ENCODE data around the gene NRG2. TPM values are rescaled to one million over a fixed set of nuclear protein-coding genes. Genes with fewer than 3 reads are reported as not detected.

NRG2 gene
- total and polyA plus RNA-seq, 2 experiments from 2014 or later = 0.05 TPM; not detected in 1

GRCh38 chr5:139903450-139903794, 139.7 kb downstream of the NRG2 start:
- in situ Hi-C loops (cut with MboI) = no loop called here
- no peaks in the 10 kb centered on the region for H3F3A ChIP-seq (ENCODE audit: insufficient read depth)
- no peak for DNase-seq
- H3K79me2 ChIP-seq (ENCODE audit: insufficient read depth) = no peaks in the 10 kb centered on the region
- TF ChIP-seq EZH2phosphoT487 (IDR thresholded peaks at IDR 0.05; ENCODE audit: insufficient read depth, low read depth) (no peak), EZH2 (IDR thresholded peaks at IDR 0.05; ENCODE audit: insufficient read depth, poor library complexity, severe bottlenecking) (no peak)
- H3K9me2 ChIP-seq (ENCODE audit: insufficient read depth) = no peaks in the 10 kb centered on the region
- WGBS, 2 experiments (ENCODE audit: low coverage in 1 of 2, low lambda C conversion rate in 2 of 2, missing lambda C conversion rate in 2 of 2) = 35 to 38% methylated on average over 13 to 14 of the region's 14 CpGs
- no peak overlapping the region for H3K27ac ChIP-seq
- no peaks in the 10 kb centered on the region for H3K4me1 ChIP-seq (ENCODE audit: insufficient read depth)
- H3K4me3 ChIP-seq = peak overlapping the region; percentile 45; the same call in 1 of the 2 replicates
- no peak overlapping the region for H3K9ac ChIP-seq
- H2AFZ ChIP-seq = no peak overlapping the region
- no peaks in the 10 kb centered on the region for H3K9me3 ChIP-seq (ENCODE audit: low read depth)
- no peaks in the 10 kb centered on the region for H3K36me3 ChIP-seq (ENCODE audit: low read depth)
- H4K20me1 ChIP-seq (ENCODE audit: insufficient read depth) = no peaks in the 10 kb centered on the region
- peaks cover 80% of the 10 kb centered on the region for H3K27me3 ChIP-seq (replicated peaks; ENCODE audit: insufficient read depth)
- no peak overlapping the region for H3K4me2 ChIP-seq (ENCODE audit: unreplicated experiment)

- in situ Hi-C loops (cut with MboI) = no loop called here
- Histone ChIP-seq H3K36me3 (ENCODE audit: low read depth) (no peaks in the 10 kb centered on the region), H3K4me1 (ENCODE audit: insufficient read depth) (no peaks in the 10 kb centered on the region), H3K9me2 (ENCODE audit: insufficient read depth) (no peaks in the 10 kb centered on the region), H4K20me1 (ENCODE audit: insufficient read depth) (no peaks in the 10 kb centered on the region), H3K4me2 (ENCODE audit: unreplicated experiment) (no peak overlapping the region), H3K27me3 (replicated peaks; ENCODE audit: insufficient read depth) (peaks cover 71% of the 10 kb centered on the region), H3K9ac (no peak overlapping the region), H3K9me3 (ENCODE audit: low read depth) (no peaks in the 10 kb centered on the region), H3K79me2 (ENCODE audit: insufficient read depth) (no peaks in the 10 kb centered on the region), H2AFZ (no peak overlapping the region), H3K27ac (no peak overlapping the region), H3K4me3 (no peak overlapping the region), H3F3A (ENCODE audit: insufficient read depth) (no peaks in the 10 kb centered on the region)
- no peak for DNase-seq
- TF ChIP-seq EZH2phosphoT487 (IDR thresholded peaks at IDR 0.05; ENCODE audit: insufficient read depth, low read depth) = no peak
- TF ChIP-seq EZH2 (IDR thresholded peaks at IDR 0.05; ENCODE audit: insufficient read depth, poor library complexity, severe bottlenecking) = no peak
- WGBS, 2 experiments (ENCODE audit: low coverage in 1 of 2, low lambda C conversion rate in 2 of 2, missing lambda C conversion rate in 2 of 2) = 61 to 78% methylated on average over 2 to 3 of the region's 3 CpGs
These were observed 141.1 kb downstream of the NRG2 start for GRCh38 chr5:139901986-139902385.

GRCh38 chr5:139901251-139901575, 141.9 kb downstream of the NRG2 start:
- no peak overlapping the region for H3K4me2 ChIP-seq (ENCODE audit: unreplicated experiment)
- no peak overlapping the region for H2AFZ ChIP-seq
- no peak for TF ChIP-seq EZH2 (IDR thresholded peaks at IDR 0.05; ENCODE audit: insufficient read depth, poor library complexity, severe bottlenecking)
- H3K9ac ChIP-seq = no peak overlapping the region
- H3K9me2 ChIP-seq (ENCODE audit: insufficient read depth) = no peaks in the 10 kb centered on the region
- H3K27ac ChIP-seq = no peak overlapping the region
- in situ Hi-C loops (cut with MboI) = no loop called here
- H3K4me1 ChIP-seq (ENCODE audit: insufficient read depth) = no peaks in the 10 kb centered on the region
- WGBS, 2 experiments (ENCODE audit: low coverage in 1 of 2, low lambda C conversion rate in 2 of 2, missing lambda C conversion rate in 2 of 2) = 49 to 56% methylated on average over 2 of the region's 2 CpGs
- no peak for DNase-seq
- no peaks in the 10 kb centered on the region for H3F3A ChIP-seq (ENCODE audit: insufficient read depth)
- no peaks in the 10 kb centered on the region for H3K9me3 ChIP-seq (ENCODE audit: low read depth)
- H3K36me3 ChIP-seq (ENCODE audit: low read depth) = no peaks in the 10 kb centered on the region
- no peaks in the 10 kb centered on the region for H4K20me1 ChIP-seq (ENCODE audit: insufficient read depth)
- H3K4me3 ChIP-seq = no peak overlapping the region
- peaks cover 64% of the 10 kb centered on the region for H3K27me3 ChIP-seq (replicated peaks; ENCODE audit: insufficient read depth)
- H3K79me2 ChIP-seq (ENCODE audit: insufficient read depth) = no peaks in the 10 kb centered on the region

GRCh38 chr5:139900546-139901250, 142.4 kb downstream of the NRG2 start:
- Histone ChIP-seq H3K9me2 (ENCODE audit: insufficient read depth) (no peaks in the 10 kb centered on the region), H3K27me3 (replicated peaks; ENCODE audit: insufficient read depth) (peaks cover 58% of the 10 kb centered on the region), H3K9me3 (ENCODE audit: low read depth) (no peaks in the 10 kb centered on the region), H4K20me1 (ENCODE audit: insufficient read depth) (no peaks in the 10 kb centered on the region), H3K9ac (no peak overlapping the region), H3F3A (ENCODE audit: insufficient read depth) (no peaks in the 10 kb centered on the region), H3K27ac (no peak overlapping the region), H3K4me1 (ENCODE audit: insufficient read depth) (no peaks in the 10 kb centered on the region), H3K4me3 (no peak overlapping the region), H3K4me2 (ENCODE audit: unreplicated experiment) (no peak overlapping the region), H3K79me2 (ENCODE audit: insufficient read depth) (no peaks in the 10 kb centered on the region), H2AFZ (no peak overlapping the region), H3K36me3 (ENCODE audit: low read depth) (no peaks in the 10 kb centered on the region)
- 49 to 50% methylated on average over 3 of the region's 3 CpGs for WGBS, 2 experiments (ENCODE audit: low coverage in 1 of 2, low lambda C conversion rate in 2 of 2, missing lambda C conversion rate in 2 of 2)
- in situ Hi-C loops (cut with MboI) = no loop called here
- TF ChIP-seq EZH2phosphoT487 (IDR thresholded peaks at IDR 0.05; ENCODE audit: insufficient read depth, low read depth) = no peak
- no peak for TF ChIP-seq EZH2 (IDR thresholded peaks at IDR 0.05; ENCODE audit: insufficient read depth, poor library complexity, severe bottlenecking)
- no peak for DNase-seq

GRCh38 chr5:139898981-139899380, 144.1 kb downstream of the NRG2 start:
- no peak overlapping the region for H3K4me3 ChIP-seq
- H3K27ac ChIP-seq = no peak overlapping the region
- no peaks in the 10 kb centered on the region for H3K36me3 ChIP-seq (ENCODE audit: low read depth)
- no peak overlapping the region for H3K9ac ChIP-seq
- H3K9me3 ChIP-seq (ENCODE audit: low read depth) = no peaks in the 10 kb centered on the region
- no peaks in the 10 kb centered on the region for H3F3A ChIP-seq (ENCODE audit: insufficient read depth)
- no peaks in the 10 kb centered on the region for H4K20me1 ChIP-seq (ENCODE audit: insufficient read depth)
- H3K9me2 ChIP-seq (ENCODE audit: insufficient read depth) = no peaks in the 10 kb centered on the region
- H3K79me2 ChIP-seq (ENCODE audit: insufficient read depth) = no peaks in the 10 kb centered on the region
- DNase-seq = no peak
- TF ChIP-seq EZH2phosphoT487 (IDR thresholded peaks at IDR 0.05; ENCODE audit: insufficient read depth, low read depth) (no peak), EZH2 (IDR thresholded peaks at IDR 0.05; ENCODE audit: insufficient read depth, poor library complexity, severe bottlenecking) (no peak)
- 22 to 30% methylated on average over 2 of the region's 2 CpGs for WGBS, 2 experiments (ENCODE audit: low coverage in 1 of 2, low lambda C conversion rate in 2 of 2, missing lambda C conversion rate in 2 of 2)
- in situ Hi-C loops (cut with MboI) = no loop called here
- H3K27me3 ChIP-seq (replicated peaks; ENCODE audit: insufficient read depth) = peaks cover 50% of the 10 kb centered on the region
- H3K4me2 ChIP-seq (ENCODE audit: unreplicated experiment) = no peak overlapping the region
- no peak overlapping the region for H2AFZ ChIP-seq
- no peaks in the 10 kb centered on the region for H3K4me1 ChIP-seq (ENCODE audit: insufficient read depth)
